Measurements from ENCODE around the gene RRAS2. TPM values are rescaled to one million over a fixed set of nuclear protein-coding genes. Genes with fewer than 3 reads are reported as not detected.

Gene RRAS2
- total RNA-seq, 1 donor from 2014 or later, result 36.6 TPM

DNA sequence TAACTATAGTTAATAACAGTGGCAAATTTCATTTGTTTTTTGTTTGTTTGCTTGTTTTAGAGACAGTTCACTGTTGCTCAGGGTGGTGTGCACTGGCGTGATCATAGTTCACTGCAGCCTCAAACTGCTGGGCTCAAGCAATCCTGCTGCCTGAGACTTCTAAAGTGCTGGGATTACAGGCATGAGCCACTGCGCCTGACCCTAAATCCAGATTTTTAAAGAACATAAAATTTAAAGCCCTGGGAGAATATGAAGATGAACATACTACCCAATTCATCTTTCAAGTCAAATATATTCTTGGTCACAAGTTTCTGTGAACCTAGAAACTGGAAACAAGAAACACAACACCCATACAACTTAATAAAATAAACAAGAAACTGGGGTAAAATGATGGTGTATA, 28.1 kb downstream of the RRAS2 start:
- Mint-ChIP-seq H3K36me3 (ENCODE audit: low read depth) (peaks cover 2% of the 10 kb centered on the region), H3K27ac (ENCODE audit: unreplicated experiment) (no peak overlapping the region), H3K9me3 (no peaks in the 10 kb centered on the region), H3K27me3 (ENCODE audit: low read depth) (no peaks in the 10 kb centered on the region), H3K4me1 (peaks cover 19% of the 10 kb centered on the region), H3K4me3 (no peak overlapping the region)
- DNase-seq (ENCODE audit: low read depth, low spot score), result no peak
- TF ChIP-seq, protein P1, sequence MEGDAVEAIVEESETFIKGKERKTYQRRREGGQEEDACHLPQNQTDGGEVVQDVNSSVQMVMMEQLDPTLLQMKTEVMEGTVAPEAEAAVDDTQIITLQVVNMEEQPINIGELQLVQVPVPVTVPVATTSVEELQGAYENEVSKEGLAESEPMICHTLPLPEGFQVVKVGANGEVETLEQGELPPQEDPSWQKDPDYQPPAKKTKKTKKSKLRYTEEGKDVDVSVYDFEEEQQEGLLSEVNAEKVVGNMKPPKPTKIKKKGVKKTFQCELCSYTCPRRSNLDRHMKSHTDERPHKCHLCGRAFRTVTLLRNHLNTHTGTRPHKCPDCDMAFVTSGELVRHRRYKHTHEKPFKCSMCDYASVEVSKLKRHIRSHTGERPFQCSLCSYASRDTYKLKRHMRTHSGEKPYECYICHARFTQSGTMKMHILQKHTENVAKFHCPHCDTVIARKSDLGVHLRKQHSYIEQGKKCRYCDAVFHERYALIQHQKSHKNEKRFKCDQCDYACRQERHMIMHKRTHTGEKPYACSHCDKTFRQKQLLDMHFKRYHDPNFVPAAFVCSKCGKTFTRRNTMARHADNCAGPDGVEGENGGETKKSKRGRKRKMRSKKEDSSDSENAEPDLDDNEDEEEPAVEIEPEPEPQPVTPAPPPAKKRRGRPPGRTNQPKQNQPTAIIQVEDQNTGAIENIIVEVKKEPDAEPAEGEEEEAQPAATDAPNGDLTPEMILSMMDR (conservative IDR thresholded peaks at IDR 0.05), result no peak

DNA sequence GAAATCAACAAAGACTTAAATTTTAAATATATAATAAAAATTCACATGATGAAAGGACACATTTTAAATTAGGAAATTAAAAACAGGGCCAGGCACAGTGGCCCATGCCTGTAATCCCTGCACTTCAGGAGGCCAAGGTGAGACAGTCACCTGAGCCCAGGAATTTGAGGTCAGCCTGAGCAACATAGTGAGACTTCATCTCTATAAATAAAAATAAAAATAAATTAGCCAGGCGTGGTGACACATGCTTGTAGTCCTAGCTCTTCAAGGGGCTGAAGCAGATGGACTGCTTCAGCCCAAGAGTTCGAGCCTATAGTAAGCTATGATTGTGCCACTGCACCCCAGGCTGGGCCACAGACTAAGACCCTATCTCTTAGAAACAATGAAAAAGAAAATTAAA, 29.3 kb downstream of the RRAS2 start:
- no peaks in the 10 kb centered on the region for H3K36me3 Mint-ChIP-seq (ENCODE audit: low read depth)

DNA sequence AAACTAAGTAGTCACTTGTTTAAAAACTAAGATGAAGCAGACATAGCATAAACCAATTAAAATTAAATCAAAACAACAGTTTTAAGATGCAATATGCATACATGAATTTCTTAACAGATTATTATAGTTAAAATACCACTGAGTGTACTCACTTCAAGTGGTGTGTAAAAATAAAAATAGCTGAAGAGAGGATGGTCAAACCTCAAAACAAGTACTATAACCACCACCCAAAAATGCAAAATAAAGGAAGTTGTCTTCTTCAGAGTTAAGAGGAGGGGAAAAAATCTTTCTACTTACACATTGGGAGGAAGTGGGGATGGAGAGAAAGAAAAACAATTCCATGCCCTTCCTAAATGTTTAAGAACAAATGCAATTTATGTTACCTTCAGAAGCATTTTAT, 31.9 kb downstream of the RRAS2 start:
- peaks cover 8% of the 10 kb centered on the region for H3K4me1 Mint-ChIP-seq
- no peak for DNase-seq (ENCODE audit: low read depth, low spot score)
- H3K36me3 Mint-ChIP-seq (ENCODE audit: low read depth), result no peaks in the 10 kb centered on the region
- H3K4me3 Mint-ChIP-seq, result no peak overlapping the region
- H3K9me3 Mint-ChIP-seq, result no peaks in the 10 kb centered on the region
- H3K27me3 Mint-ChIP-seq (ENCODE audit: low read depth), result no peaks in the 10 kb centered on the region
- no peak overlapping the region for H3K27ac Mint-ChIP-seq (ENCODE audit: unreplicated experiment)
- TF ChIP-seq, protein P1 (conservative IDR thresholded peaks at IDR 0.05), result no peak

More for the DNA sequence above, 29.3 kb downstream of the RRAS2 start:
- no peak for DNase-seq (ENCODE audit: low read depth, low spot score)
- Mint-ChIP-seq H3K9me3 (no peaks in the 10 kb centered on the region), H3K27me3 (ENCODE audit: low read depth) (no peaks in the 10 kb centered on the region), H3K27ac (ENCODE audit: unreplicated experiment) (no peak overlapping the region), H3K4me1 (peaks cover 11% of the 10 kb centered on the region), H3K4me3 (no peak overlapping the region)
- TF ChIP-seq, protein P1 (conservative IDR thresholded peaks at IDR 0.05), result no peak

DNA sequence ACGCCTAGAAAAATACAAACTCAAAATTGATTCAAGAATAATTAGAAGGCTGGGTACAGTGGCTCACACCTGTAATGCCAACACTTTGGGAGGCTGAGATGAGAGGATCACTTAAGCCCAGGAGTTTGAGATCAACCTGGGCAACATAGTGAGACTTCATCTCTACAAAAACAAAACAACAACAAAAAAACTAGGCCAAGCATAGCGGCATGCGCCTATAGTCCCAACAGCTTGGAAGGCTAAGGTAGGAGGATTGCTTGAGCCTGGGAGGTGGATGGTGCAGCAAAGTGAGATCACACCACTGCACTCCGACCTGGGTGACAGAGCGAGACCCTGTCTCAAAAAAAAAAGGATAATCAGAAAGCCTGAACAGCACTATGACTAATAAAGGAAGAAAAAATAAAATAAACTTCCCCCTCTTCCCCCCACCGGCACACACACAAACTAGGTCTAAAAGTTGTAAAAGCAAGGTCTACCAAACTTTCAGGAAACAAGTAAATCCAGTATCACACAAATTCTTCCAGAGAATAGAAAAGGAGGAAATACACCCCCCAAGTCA, 35.8 kb downstream of the RRAS2 start:
- no peak for DNase-seq (ENCODE audit: low read depth, low spot score)

DNA sequence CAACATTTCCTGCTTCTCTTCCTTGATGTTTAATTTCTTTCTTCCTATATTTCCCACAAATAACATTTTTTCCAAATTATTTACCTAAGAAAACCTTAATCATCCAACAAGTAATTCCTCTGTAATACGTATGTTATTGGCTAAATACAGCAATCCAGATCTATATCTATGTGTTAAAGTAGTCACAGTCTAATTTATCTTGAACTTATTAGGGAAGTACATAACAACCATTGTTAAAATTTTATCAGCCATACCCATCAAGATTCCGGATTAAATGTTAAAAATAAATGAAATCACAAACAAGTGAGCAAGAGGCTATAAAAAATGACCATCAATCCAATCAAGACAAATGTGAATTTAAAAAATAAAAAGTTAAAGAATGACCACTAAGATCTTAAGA, 36.5 kb downstream of the RRAS2 start:
- TF ChIP-seq, protein P1 (conservative IDR thresholded peaks at IDR 0.05), result no peak
- H3K36me3 Mint-ChIP-seq (ENCODE audit: low read depth), result no peaks in the 10 kb centered on the region
- no peaks in the 10 kb centered on the region for H3K27me3 Mint-ChIP-seq (ENCODE audit: low read depth)
- no peaks in the 10 kb centered on the region for H3K9me3 Mint-ChIP-seq
- no peak for DNase-seq (ENCODE audit: low read depth, low spot score)
- no peak overlapping the region for H3K27ac Mint-ChIP-seq (ENCODE audit: unreplicated experiment)
- H3K4me3 Mint-ChIP-seq, result no peak overlapping the region
- H3K4me1 Mint-ChIP-seq, result peaks cover 6% of the 10 kb centered on the region

More for the DNA sequence above, 35.8 kb downstream of the RRAS2 start:
- Mint-ChIP-seq H3K4me1 (peaks cover 6% of the 10 kb centered on the region), H3K4me3 (no peak overlapping the region), H3K27me3 (ENCODE audit: low read depth) (no peaks in the 10 kb centered on the region), H3K27ac (ENCODE audit: unreplicated experiment) (no peak overlapping the region), H3K36me3 (ENCODE audit: low read depth) (no peaks in the 10 kb centered on the region), H3K9me3 (no peaks in the 10 kb centered on the region)
- TF ChIP-seq, protein P1 (conservative IDR thresholded peaks at IDR 0.05), result no peak

All from neural crest cell (in vitro differentiated cells).